ENCODE measurements around the gene DUOXA1. TPM values are rescaled to one million over a fixed set of nuclear protein-coding genes. Genes with fewer than 3 reads are reported as not detected.

DUOXA1 gene
- total RNA-seq, 1 donor from 2014 or later = not detected

- Mint-ChIP-seq H3K9me3 (no peaks in the 10 kb centered on the region), H3K27me3 (peaks cover 70% of the 10 kb centered on the region), H3K36me3 (ENCODE audit: low read depth) (no peaks in the 10 kb centered on the region), H3K4me3 (no peak overlapping the region), H3K4me1 (peaks cover 3% of the 10 kb centered on the region), H3K27ac (no peak overlapping the region)
- no peak for DNase-seq
- intact Hi-C loops (cut with micrococcal nuclease) = no loop called here
These were observed 1.8 kb upstream of the DUOXA1 start for GRCh38 chr15:45131510-45131909.

GRCh38 chr15:45130291-45131000, 767 bp upstream of the DUOXA1 start:
- no peak overlapping the region for H3K4me3 Mint-ChIP-seq
- peaks cover 2% of the 10 kb centered on the region for H3K4me1 Mint-ChIP-seq
- no peak overlapping the region for H3K27ac Mint-ChIP-seq
- H3K9me3 Mint-ChIP-seq = no peaks in the 10 kb centered on the region
- intact Hi-C loops (cut with micrococcal nuclease) = no loop called here
- peaks cover 75% of the 10 kb centered on the region for H3K27me3 Mint-ChIP-seq
- no peak for DNase-seq
- no peaks in the 10 kb centered on the region for H3K36me3 Mint-ChIP-seq (ENCODE audit: low read depth)

GRCh38 chr15:45128971-45129639, 574 bp downstream of the DUOXA1 start:
- Mint-ChIP-seq H3K4me3 (no peak overlapping the region), H3K4me1 (no peaks in the 10 kb centered on the region), H3K9me3 (no peaks in the 10 kb centered on the region), H3K27me3 (peaks cover 75% of the 10 kb centered on the region), H3K27ac (no peak overlapping the region), H3K36me3 (ENCODE audit: low read depth) (no peaks in the 10 kb centered on the region)
- DNase-seq = no peak
- intact Hi-C loops (cut with micrococcal nuclease) = no loop called here

GRCh38 chr15:45126535-45127158, 3.0 kb downstream of the DUOXA1 start:
- H3K36me3 Mint-ChIP-seq (ENCODE audit: low read depth) = no peaks in the 10 kb centered on the region
- peaks cover 64% of the 10 kb centered on the region for H3K27me3 Mint-ChIP-seq
- intact Hi-C loops (cut with micrococcal nuclease) = no loop called here
- H3K4me3 Mint-ChIP-seq = no peak overlapping the region
- DNase-seq = peak; percentile 79
- H3K9me3 Mint-ChIP-seq = no peaks in the 10 kb centered on the region
- H3K4me1 Mint-ChIP-seq = no peaks in the 10 kb centered on the region
- no peak overlapping the region for H3K27ac Mint-ChIP-seq

- Mint-ChIP-seq H3K36me3 (ENCODE audit: low read depth) (no peaks in the 10 kb centered on the region), H3K9me3 (no peaks in the 10 kb centered on the region)
These were observed 6.3 kb downstream of the DUOXA1 start for GRCh38 chr15:45123397-45123796.

GRCh38 chr15:45122719-45123118, 7.0 kb downstream of the DUOXA1 start:
- Mint-ChIP-seq H3K36me3 (ENCODE audit: low read depth) (no peaks in the 10 kb centered on the region), H3K4me3 (no peak overlapping the region), H3K27me3 (peaks cover 50% of the 10 kb centered on the region), H3K4me1 (peaks cover 7% of the 10 kb centered on the region), H3K9me3 (no peaks in the 10 kb centered on the region), H3K27ac (no peak overlapping the region)
- intact Hi-C loops (cut with micrococcal nuclease) = no loop called here
- no peak for DNase-seq

More at GRCh38 chr15:45123397-45123796, 6.3 kb downstream of the DUOXA1 start:
- peaks cover 50% of the 10 kb centered on the region for H3K27me3 Mint-ChIP-seq
- intact Hi-C loops (cut with micrococcal nuclease) = no loop called here
- no peak overlapping the region for H3K4me3 Mint-ChIP-seq
- peaks cover under 1% of the 10 kb centered on the region for H3K4me1 Mint-ChIP-seq
- no peak overlapping the region for H3K27ac Mint-ChIP-seq
- DNase-seq = no peak

- Mint-ChIP-seq H3K4me3 (no peak overlapping the region), H3K36me3 (ENCODE audit: low read depth) (no peaks in the 10 kb centered on the region)
- intact Hi-C loops (cut with micrococcal nuclease) = no loop called here
These were observed 7.8 kb downstream of the DUOXA1 start for GRCh38 chr15:45121706-45122417.

GRCh38 chr15:45121020-45121419, 8.7 kb downstream of the DUOXA1 start:
- H3K27ac Mint-ChIP-seq = no peak overlapping the region
- intact Hi-C loops (cut with micrococcal nuclease) = no loop called here
- peaks cover 53% of the 10 kb centered on the region for H3K27me3 Mint-ChIP-seq
- no peak overlapping the region for H3K4me3 Mint-ChIP-seq
- H3K9me3 Mint-ChIP-seq = no peaks in the 10 kb centered on the region
- H3K36me3 Mint-ChIP-seq (ENCODE audit: low read depth) = no peaks in the 10 kb centered on the region
- DNase-seq = no peak
- peaks cover 13% of the 10 kb centered on the region for H3K4me1 Mint-ChIP-seq

More at GRCh38 chr15:45121706-45122417, 7.8 kb downstream of the DUOXA1 start:
- Mint-ChIP-seq H3K4me1 (peaks cover 12% of the 10 kb centered on the region), H3K27ac (no peak overlapping the region), H3K9me3 (no peaks in the 10 kb centered on the region), H3K27me3 (peaks cover 53% of the 10 kb centered on the region)
- DNase-seq = no peak

GRCh38 chr15:45120081-45120972, 9.4 kb downstream of the DUOXA1 start:
- H3K4me3 Mint-ChIP-seq = no peak overlapping the region
- no peak for DNase-seq
- H3K27me3 Mint-ChIP-seq = peaks cover 53% of the 10 kb centered on the region
- no peaks in the 10 kb centered on the region for H3K9me3 Mint-ChIP-seq
- H3K36me3 Mint-ChIP-seq (ENCODE audit: low read depth) = no peaks in the 10 kb centered on the region
- H3K4me1 Mint-ChIP-seq = peaks cover 15% of the 10 kb centered on the region
- no peak overlapping the region for H3K27ac Mint-ChIP-seq
- intact Hi-C loops (cut with micrococcal nuclease) = no loop called here

- H3K36me3 Mint-ChIP-seq (ENCODE audit: low read depth) = no peaks in the 10 kb centered on the region
- no peak for DNase-seq
- no peak overlapping the region for H3K4me3 Mint-ChIP-seq
- no peak overlapping the region for H3K27ac Mint-ChIP-seq
- H3K27me3 Mint-ChIP-seq = peaks cover 58% of the 10 kb centered on the region
- H3K9me3 Mint-ChIP-seq = no peaks in the 10 kb centered on the region
- H3K4me1 Mint-ChIP-seq = peaks cover 17% of the 10 kb centered on the region
- intact Hi-C loops (cut with micrococcal nuclease) = loop anchor here (5.0 kb wide), 1 partner anchor 267 kb away; no protein-coding TSS in a partner anchor
These were observed 10.7 kb downstream of the DUOXA1 start for GRCh38 chr15:45118996-45119395.

- peaks cover 62% of the 10 kb centered on the region for H3K27me3 Mint-ChIP-seq
- no peaks in the 10 kb centered on the region for H3K36me3 Mint-ChIP-seq (ENCODE audit: low read depth)
- no peaks in the 10 kb centered on the region for H3K9me3 Mint-ChIP-seq
- peaks cover 19% of the 10 kb centered on the region for H3K4me1 Mint-ChIP-seq
- intact Hi-C loops (cut with micrococcal nuclease) = loop anchor here (5.0 kb wide), 1 partner anchor 266 kb away; no protein-coding TSS in a partner anchor
- DNase-seq = peak; percentile 95
- peak overlapping the region; percentile 71 for H3K4me3 Mint-ChIP-seq
- H3K27ac Mint-ChIP-seq = no peak overlapping the region
These were observed 11.5 kb downstream of the DUOXA1 start for GRCh38 chr15:45118131-45118588.

GRCh38 chr15:45117308-45118130, 12.2 kb downstream of the DUOXA1 start:
- Mint-ChIP-seq H3K36me3 (ENCODE audit: low read depth) (no peaks in the 10 kb centered on the region), H3K4me3 (peak overlapping the region; percentile 71), H3K27me3 (peaks cover 63% of the 10 kb centered on the region), H3K9me3 (no peaks in the 10 kb centered on the region), H3K4me1 (peaks cover 19% of the 10 kb centered on the region), H3K27ac (no peak overlapping the region)
- intact Hi-C loops (cut with micrococcal nuclease) = loop anchor here (5.0 kb wide), 1 partner anchor 265 kb away; no protein-coding TSS in a partner anchor
- DNase-seq = no peak
